ENCODE data around the gene GARRE1. TPM values are rescaled to one million over a fixed set of nuclear protein-coding genes. Genes with fewer than 3 reads are reported as not detected.
"Not testable (repeated sequence)": the region's sequence is repeated elsewhere in the genome, so short reads cannot be mapped to it uniquely, and the experiment has no call there.

The GARRE1 gene
- total and polyA plus RNA-seq, 2 of the 13 experiments (the other 11 are each of a cell fraction or from before 2014, with no cell fraction given), result 8.0 to 11.7 TPM

DNA sequence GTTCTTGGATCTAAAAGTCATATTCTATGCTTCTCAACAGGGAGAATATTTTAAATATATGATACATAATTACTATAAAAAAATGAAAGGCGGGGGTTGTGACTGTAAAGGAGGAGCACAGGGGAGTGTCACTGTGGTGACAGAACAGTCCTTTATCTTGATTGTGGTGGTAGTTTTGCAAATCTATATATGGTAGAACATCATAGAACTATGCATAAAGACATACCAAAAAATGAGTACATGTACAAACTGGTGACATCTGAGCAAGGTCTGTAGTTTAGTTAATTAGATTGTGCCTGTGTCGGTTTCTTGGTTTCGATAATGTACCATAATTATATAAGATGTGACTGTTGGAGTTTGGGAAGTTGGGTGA lies 38.7 kb upstream of the GARRE1 start (continued):
- TF ChIP-seq, protein P1, sequence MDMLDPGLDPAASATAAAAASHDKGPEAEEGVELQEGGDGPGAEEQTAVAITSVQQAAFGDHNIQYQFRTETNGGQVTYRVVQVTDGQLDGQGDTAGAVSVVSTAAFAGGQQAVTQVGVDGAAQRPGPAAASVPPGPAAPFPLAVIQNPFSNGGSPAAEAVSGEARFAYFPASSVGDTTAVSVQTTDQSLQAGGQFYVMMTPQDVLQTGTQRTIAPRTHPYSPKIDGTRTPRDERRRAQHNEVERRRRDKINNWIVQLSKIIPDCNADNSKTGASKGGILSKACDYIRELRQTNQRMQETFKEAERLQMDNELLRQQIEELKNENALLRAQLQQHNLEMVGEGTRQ (IDR thresholded peaks at IDR 0.05; ENCODE audit: low read depth, low read length), result no peak
- TF ChIP-seq, protein P1 (CRISPR knock-in tag; IDR thresholded peaks at IDR 0.05; ENCODE audit: borderline replicate concordance), result no peak
- TF ChIP-seq RFX3 (CRISPR knock-in tag; IDR thresholded peaks at IDR 0.05) (no peak), KLF13 (CRISPR knock-in tag; IDR thresholded peaks at IDR 0.05) (no peak)

DNA sequence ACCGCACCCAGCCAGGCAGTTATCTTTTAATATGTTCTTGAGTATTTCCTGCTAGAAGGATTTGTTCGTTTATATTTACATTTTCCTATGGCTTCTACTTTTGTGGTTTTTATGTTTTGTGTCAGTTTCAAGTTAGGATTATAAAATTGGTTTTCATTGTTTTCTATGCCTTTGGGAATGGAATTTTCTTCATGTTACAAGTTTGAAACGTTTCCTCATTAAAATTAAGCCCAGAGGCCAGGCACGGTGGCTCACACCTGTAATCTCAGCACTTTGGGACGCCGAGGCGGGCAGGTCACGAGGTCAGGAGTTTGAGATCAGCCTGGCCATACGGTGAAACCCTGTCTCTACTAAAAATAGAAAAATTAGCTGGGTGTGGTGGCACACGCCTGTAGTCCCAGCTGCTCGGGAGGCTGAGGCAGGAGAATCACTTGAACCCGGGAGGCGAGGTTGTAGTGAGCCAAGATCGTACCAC lies 37.6 kb upstream of the GARRE1 start:
- not testable (repeated sequence) for FAIRE-seq; BruUV-seq (replicated peaks)
- H3K36me3 ChIP-seq (replicated peaks in 1 of 2; ENCODE audit: control insufficient read depth in 1 of 2, insufficient read depth in 2 of 2, low read length in 2 of 2), result peaks cover 12 to 61% of the 10 kb centered on the region in 2 experiments

More for the DNA sequence above, 37.6 kb upstream of the GARRE1 start:
- H3K9me3 ChIP-seq (ENCODE audit: low read length); H3K4me3 ChIP-seq (replicated peaks in 1 of 3; ENCODE audit: insufficient read depth in 1 of 3, low read depth in 2 of 3, low read length in 3 of 3); POLR2A ChIA-PET; in situ Hi-C loops (cut with HindIII; ENCODE audit: extremely low pct_ligation_motif_present, low pct_unique_long_range_greater_than_20kb); H3K4me2 ChIP-seq (ENCODE audit: low read depth, low read length); H2AFZ ChIP-seq (ENCODE audit: low read length); H3K79me2 ChIP-seq (ENCODE audit: insufficient read depth, low read length); H3K27me3 ChIP-seq (ENCODE audit: control insufficient read depth in 1 of 2, insufficient read depth in 2 of 2, low read length in 2 of 2); intact Hi-C loops (cut with micrococcal nuclease; ENCODE audit: unreplicated experiment); CTCF ChIA-PET (ENCODE audit: low intra/inter-chr PET ratio, low total read pairs); H3K9ac ChIP-seq (ENCODE audit: insufficient read depth, low read depth, low read length); ATAC-seq; DNase-seq (ENCODE audit: low spot score); H3K27ac ChIP-seq (ENCODE audit: extremely low read length, insufficient read depth, low read length); H3K4me1 ChIP-seq (ENCODE audit: insufficient read depth, low read length); H4K20me1 ChIP-seq (ENCODE audit: insufficient read depth, low read length): not testable (repeated sequence)
- 94% methylated on average over 14 of the region's 14 CpGs for WGBS (ENCODE audit: low lambda C conversion rate)
